Muscle layer of duodenum (tissue), 2 donors: Measurements from ENCODE around the gene LDB3.

Experiments
- H3K27ac ChIP-seq: one replicate; pipeline ENCODE4 v1.7.0; 2013; ENCODE audit warnings: mild to moderate bottlenecking, low read length
- H3K27me3 ChIP-seq: one replicate; pipeline ENCODE4 v1.7.0; 2013; ENCODE audit warnings: low read depth, mild to moderate bottlenecking, control low read depth, low read length
- H3K36me3 ChIP-seq, 2 donors: one replicate each; pipeline ENCODE4 v1.7.0; 2013; ENCODE audit warnings: low read length in 2 of 2, control low read depth in 1 of 2, mild to moderate bottlenecking in 1 of 2; ENCODE audit not compliant: insufficient read depth in 2 of 2, control insufficient read depth in 1 of 2
- H3K4me1 ChIP-seq, 2 donors: one replicate each; pipeline ENCODE4 v1.7.0; 2013; ENCODE audit warnings: low read length in 2 of 2, mild to moderate bottlenecking in 2 of 2, control low read depth in 1 of 2, moderate library complexity in 1 of 2; ENCODE audit not compliant: insufficient read depth in 2 of 2, control insufficient read depth in 1 of 2
- H3K4me3 ChIP-seq, 2 donors: one replicate each; pipeline ENCODE4 v1.7.0; 2013; ENCODE audit warnings: low read length in 2 of 2, low read depth in 1 of 2, mild to moderate bottlenecking in 1 of 2
- H3K9me3 ChIP-seq, 2 donors: one replicate each; pipeline ENCODE4 v1.7.0; 2013; ENCODE audit warnings: low read length in 2 of 2, control low read depth in 1 of 2, mild to moderate bottlenecking in 1 of 2; ENCODE audit not compliant: control insufficient read depth in 1 of 2
- donor health status: healthy.

Gene LDB3

GRCh38 chr10:86659721-86660453 lies 8.4 kb upstream of the LDB3 start:
- Histone ChIP-seq H3K27me3 (no peaks in the 10 kb centered on the region), H3K36me3 (no peaks in the 10 kb centered on the region), H3K4me1 (peaks cover 0 to 9% of the 10 kb centered on the region in 2 donors), H3K4me3 (no peak overlapping the region), H3K9me3 (no peaks in the 10 kb centered on the region), H3K27ac (no peak overlapping the region)

GRCh38 chr10:86661161-86662025 lies 6.9 kb upstream of the LDB3 start:
- peaks cover 0 to 11% of the 10 kb centered on the region in 2 donors for H3K4me1 ChIP-seq

GRCh38 chr10:86662186-86663045 lies 5.9 kb upstream of the LDB3 start:
- Histone ChIP-seq H3K9me3 (no peaks in the 10 kb centered on the region), H3K27ac (no peak overlapping the region), H3K4me1 (peaks cover 0 to 11% of the 10 kb centered on the region in 2 donors), H3K4me3 (no peak overlapping the region), H3K36me3 (no peaks in the 10 kb centered on the region), H3K27me3 (no peaks in the 10 kb centered on the region)

More at GRCh38 chr10:86661161-86662025, 6.9 kb upstream of the LDB3 start:
- H3K9me3 ChIP-seq, result no peaks in the 10 kb centered on the region
- H3K27ac ChIP-seq, result no peak overlapping the region
- H3K27me3 ChIP-seq, result no peaks in the 10 kb centered on the region
- no peak overlapping the region for H3K4me3 ChIP-seq
- no peaks in the 10 kb centered on the region for H3K36me3 ChIP-seq

GRCh38 chr10:86663046-86663345 lies 5.3 kb upstream of the LDB3 start:
- Histone ChIP-seq H3K4me1 (peaks cover 0 to 11% of the 10 kb centered on the region in 2 donors), H3K9me3 (no peaks in the 10 kb centered on the region), H3K27ac (no peak overlapping the region)

GRCh38 chr10:86663576-86664339 lies 4.6 kb upstream of the LDB3 start:
- Histone ChIP-seq H3K27ac (no peak overlapping the region), H3K36me3 (no peaks in the 10 kb centered on the region), H3K4me3 (no peak overlapping the region), H3K4me1 (peaks cover 0 to 11% of the 10 kb centered on the region in 2 donors), H3K27me3 (no peaks in the 10 kb centered on the region), H3K9me3 (no peaks in the 10 kb centered on the region)

More at GRCh38 chr10:86663046-86663345, 5.3 kb upstream of the LDB3 start:
- Histone ChIP-seq H3K4me3 (no peak overlapping the region), H3K36me3 (no peaks in the 10 kb centered on the region), H3K27me3 (no peaks in the 10 kb centered on the region)

- no peaks in the 10 kb centered on the region for H3K9me3 ChIP-seq
- no peak overlapping the region for H3K27ac ChIP-seq
- no peak overlapping the region for H3K4me3 ChIP-seq
- no peaks in the 10 kb centered on the region for H3K36me3 ChIP-seq
- no peaks in the 10 kb centered on the region for H3K27me3 ChIP-seq
- H3K4me1 ChIP-seq, result peaks cover 0 to 11% of the 10 kb centered on the region in 2 donors
These were observed 3.7 kb upstream of the LDB3 start for GRCh38 chr10:86664341-86665217.

GRCh38 chr10:86665218-86665607 lies 3.1 kb upstream of the LDB3 start:
- Histone ChIP-seq H3K4me3 (no peak overlapping the region), H3K4me1 (peaks cover 0 to 11% of the 10 kb centered on the region in 2 donors), H3K9me3 (no peaks in the 10 kb centered on the region), H3K27me3 (no peaks in the 10 kb centered on the region), H3K27ac (no peak overlapping the region), H3K36me3 (no peaks in the 10 kb centered on the region)

GRCh38 chr10:86665868-86666267 lies 2.4 kb upstream of the LDB3 start:
- H3K9me3 ChIP-seq, result no peaks in the 10 kb centered on the region
- H3K36me3 ChIP-seq, result no peaks in the 10 kb centered on the region
- no peak overlapping the region for H3K4me3 ChIP-seq
- no peaks in the 10 kb centered on the region for H3K27me3 ChIP-seq
- peaks cover 0 to 11% of the 10 kb centered on the region in 2 donors for H3K4me1 ChIP-seq
- no peak overlapping the region for H3K27ac ChIP-seq

GRCh38 chr10:86666538-86666937 lies 1.8 kb upstream of the LDB3 start:
- no peaks in the 10 kb centered on the region for H3K27me3 ChIP-seq
- H3K36me3 ChIP-seq, result no peaks in the 10 kb centered on the region
- no peak overlapping the region for H3K4me3 ChIP-seq
- H3K27ac ChIP-seq, result no peak overlapping the region
- no peaks in the 10 kb centered on the region for H3K9me3 ChIP-seq
- peaks cover 0 to 16% of the 10 kb centered on the region in 2 donors for H3K4me1 ChIP-seq
